Motor neuron (in vitro differentiated cells): Measurements from ENCODE around the gene TRAF4. TPM values are rescaled to one million over a fixed set of nuclear protein-coding genes. Genes with fewer than 3 reads are reported as not detected.

ENCODE experiments used
- ATAC-seq, 8 experiments: fragments of 200-7000 bp; cut with Tn5 transposase; replicated peaks in 6 of 8; 2 replicates each; pipeline ENCODE4 v1.8.0; 2021; ENCODE audit warnings: mild to moderate bottlenecking in 8 of 8, moderate library complexity in 8 of 8
- H3K27ac ChIP-seq, 2 donors: fragments of 250-450 bp; sonication (Bioruptor Pico); 2 replicates each; pipeline ENCODE4 v1.9.0; 2021; ENCODE audit warnings: antibody characterized with exemption in 2 of 2, mild to moderate bottlenecking in 2 of 2, moderate library complexity in 1 of 2
- H3K4me1 ChIP-seq, 2 donors: fragments of 250-450 bp; sonication (Bioruptor Pico); replicated peaks in 1 of 2; 2 replicates each; pipeline ENCODE4 v1.6.1; 2021; ENCODE audit warnings: antibody characterized with exemption in 2 of 2, mild to moderate bottlenecking in 2 of 2, moderate library complexity in 1 of 2
- H3K4me3 ChIP-seq, 5 donors: fragments of 250-450 bp; sonication (Bioruptor Pico); 2 replicates each; pipeline ENCODE4 v1.9.0; 2021; ENCODE audit warnings: antibody characterized with exemption in 5 of 5, mild to moderate bottlenecking in 5 of 5, moderate library complexity in 4 of 5
- WGBS, 10 experiments: fragments of 450-650 bp; shearing (Covaris generic); methylation state at CpG; one replicate each; pipeline ENCODE4 v1.0.0; 2022; 5-methylcytosine and 5-hydroxymethylcytosine counted together
- in situ Hi-C, 9 experiments: fragments of 400-800 bp; cut with MboI; loops; one replicate each; pipeline ENCODE4 v1.15.0; 2021; ENCODE audit warnings: low sequenced_read_pairs in 9 of 9, low pct_unique_long_range_greater_than_20kb in 2 of 9; ENCODE audit not compliant: unreplicated experiment in 9 of 9
- total RNA-seq, 8 experiments: library from RNA; unstranded; fragments of 300-600 nt; gene quantifications; 2 replicates each; pipeline versions ENCODE4 v1.2.3 to v1.2.4, GENCODE V29; 2022

TRAF4 gene, protein sequence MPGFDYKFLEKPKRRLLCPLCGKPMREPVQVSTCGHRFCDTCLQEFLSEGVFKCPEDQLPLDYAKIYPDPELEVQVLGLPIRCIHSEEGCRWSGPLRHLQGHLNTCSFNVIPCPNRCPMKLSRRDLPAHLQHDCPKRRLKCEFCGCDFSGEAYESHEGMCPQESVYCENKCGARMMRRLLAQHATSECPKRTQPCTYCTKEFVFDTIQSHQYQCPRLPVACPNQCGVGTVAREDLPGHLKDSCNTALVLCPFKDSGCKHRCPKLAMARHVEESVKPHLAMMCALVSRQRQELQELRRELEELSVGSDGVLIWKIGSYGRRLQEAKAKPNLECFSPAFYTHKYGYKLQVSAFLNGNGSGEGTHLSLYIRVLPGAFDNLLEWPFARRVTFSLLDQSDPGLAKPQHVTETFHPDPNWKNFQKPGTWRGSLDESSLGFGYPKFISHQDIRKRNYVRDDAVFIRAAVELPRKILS
- total RNA-seq = 10 to 100 TPM; 38.4 to 86.7 (median 67.7) TPM

DNA sequence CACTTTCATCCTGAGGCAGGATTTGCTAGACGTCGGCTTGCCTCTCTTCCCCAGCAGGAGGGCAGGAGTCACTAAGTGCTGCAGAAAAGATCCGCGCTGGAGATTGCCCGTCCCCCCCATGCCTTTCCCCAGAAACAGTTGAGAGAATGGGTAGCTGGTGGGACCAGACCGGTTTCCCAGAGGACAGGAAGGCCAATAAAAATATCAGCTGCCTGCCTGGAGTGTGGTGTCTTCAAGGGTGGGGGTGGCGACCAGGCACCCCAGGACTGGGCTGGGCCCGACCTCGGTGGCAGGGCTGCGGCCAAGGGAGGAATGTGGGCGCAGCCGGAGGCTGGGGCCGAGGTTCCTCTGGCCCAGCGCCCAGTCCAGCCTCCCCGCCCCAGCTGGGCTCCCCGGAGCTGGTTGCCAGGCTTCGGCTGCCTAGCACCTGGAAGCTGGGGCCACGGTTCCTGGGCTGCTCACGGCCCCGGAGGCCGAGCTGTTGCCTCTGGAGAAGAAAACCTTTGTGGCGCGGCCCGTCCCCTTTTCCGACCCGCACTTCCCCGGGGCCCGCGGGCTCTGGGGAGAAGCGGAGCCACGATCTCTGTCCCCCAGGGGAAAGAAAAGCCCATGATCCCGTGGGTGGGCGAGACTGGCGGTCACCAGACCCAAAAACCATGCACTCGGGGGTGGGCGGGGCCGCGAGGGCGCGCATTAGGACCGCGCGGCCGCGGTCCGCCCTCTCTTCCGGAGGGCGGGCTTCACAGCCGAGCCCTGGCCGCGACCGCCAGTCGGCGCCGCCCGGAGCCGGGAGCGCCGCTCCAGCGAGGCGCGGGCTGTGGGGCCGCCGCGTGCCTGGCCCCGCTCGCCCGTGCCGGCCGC lies at the start of gene TRAF4:
TSS of gene TRAF4 (plus strand) at position 769 of the 861 bp plus-strand sequence. CDS start 102 bp downstream, outside the sequence.
- ATAC-seq = peak; percentile 53 to 76 (median 70)
- H3K4me3 ChIP-seq = peak within 1 kb of the TSS; percentile 68 to 99 (median 92)
- WGBS, 10 experiments = 0 to 12% (median 0%) methylated on average over 1 to 9 of the region's 70 CpGs; no CpG with 5 or more reads in 5 of the 10 experiments
- peaks cover 24 to 31% of the 10 kb centered on the region in 2 donors for H3K4me1 ChIP-seq
- in situ Hi-C loops = loop anchor here in 1 of 9 experiments (25.0 kb wide), 1 partner anchor 369 kb away; no protein-coding TSS in a partner anchor
- peak within 1 kb of the TSS; percentile 97 to 98 for H3K27ac ChIP-seq

DNA sequence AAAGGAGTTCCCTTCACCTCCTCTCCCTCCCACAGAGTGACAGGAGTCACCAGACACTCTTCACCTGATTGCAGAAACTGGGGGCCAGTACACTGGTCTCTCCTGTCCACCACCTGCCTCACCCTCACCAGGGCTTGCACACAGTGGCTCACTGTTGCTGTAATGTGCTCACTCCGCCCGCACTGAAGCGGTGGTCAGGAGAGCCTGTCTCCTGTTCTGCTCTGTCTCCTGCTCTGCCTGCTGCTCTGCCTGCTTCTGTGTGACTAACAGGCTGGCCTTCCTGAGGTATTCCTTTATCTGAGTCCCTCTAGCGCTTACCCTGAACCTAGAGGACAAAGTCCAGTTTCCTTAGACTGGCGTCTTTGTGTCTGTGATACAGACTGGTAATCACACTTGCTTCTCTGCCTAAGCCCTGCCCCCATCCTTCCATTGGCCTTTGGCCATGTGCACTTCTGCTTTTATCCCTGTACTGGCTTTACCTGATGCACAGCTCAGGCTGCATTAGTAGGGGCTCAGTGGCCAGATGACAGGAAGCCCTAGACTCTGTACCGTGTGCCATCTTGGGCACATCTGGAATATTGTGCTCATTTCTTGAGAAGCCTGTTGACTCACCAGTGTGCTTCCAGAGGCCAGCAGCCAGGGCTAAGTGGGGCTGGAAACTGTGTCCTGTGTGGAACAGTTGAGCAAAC lies 45.4 kb upstream of the TRAF4 start:
- no peak for ATAC-seq
- H3K27ac ChIP-seq = no peak overlapping the region
- WGBS, 10 experiments = 80 to 100% (median 98%) methylated on average over 1 to 5 of the region's 6 CpGs; no CpG with 5 or more reads in 4 of the 10 experiments
- peaks cover 2 to 11% of the 10 kb centered on the region in 2 donors for H3K4me1 ChIP-seq
- in situ Hi-C loops = no loop called here
- H3K4me3 ChIP-seq = no peak overlapping the region

DNA sequence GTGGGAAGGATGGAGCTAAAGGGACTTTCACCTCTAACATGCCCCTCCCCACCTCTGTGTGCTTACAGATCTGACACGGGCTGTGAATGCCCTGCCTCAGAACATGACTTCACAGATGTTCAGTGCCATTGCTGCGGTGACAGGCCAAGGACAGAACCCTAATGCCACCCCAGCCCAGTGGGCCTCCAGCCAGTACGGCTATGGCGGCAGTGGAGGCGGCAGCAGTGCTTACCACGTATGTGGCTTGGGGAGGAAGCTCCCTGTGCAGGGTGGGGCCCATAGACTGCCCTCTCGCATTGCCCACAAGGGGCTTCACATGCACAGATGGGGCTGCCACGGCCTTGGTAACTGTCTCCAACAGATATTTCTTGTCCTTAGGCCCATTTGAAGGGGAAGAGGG lies 43.5 kb upstream of the TRAF4 start:
- in situ Hi-C loops = loop anchor here in 1 of 9 experiments (25.0 kb wide), 1 partner anchor 88 kb away; the partner anchor contains the start of gene RSKR
- no peak overlapping the region for H3K4me3 ChIP-seq
- no peak for ATAC-seq
- no peak overlapping the region for H3K27ac ChIP-seq
- WGBS, 10 experiments = 90 to 100% (median 100%) methylated on average over 1 to 3 of the region's 8 CpGs; no CpG with 5 or more reads in 7 of the 10 experiments
- no peaks in the 10 kb centered on the region for H3K4me1 ChIP-seq

DNA sequence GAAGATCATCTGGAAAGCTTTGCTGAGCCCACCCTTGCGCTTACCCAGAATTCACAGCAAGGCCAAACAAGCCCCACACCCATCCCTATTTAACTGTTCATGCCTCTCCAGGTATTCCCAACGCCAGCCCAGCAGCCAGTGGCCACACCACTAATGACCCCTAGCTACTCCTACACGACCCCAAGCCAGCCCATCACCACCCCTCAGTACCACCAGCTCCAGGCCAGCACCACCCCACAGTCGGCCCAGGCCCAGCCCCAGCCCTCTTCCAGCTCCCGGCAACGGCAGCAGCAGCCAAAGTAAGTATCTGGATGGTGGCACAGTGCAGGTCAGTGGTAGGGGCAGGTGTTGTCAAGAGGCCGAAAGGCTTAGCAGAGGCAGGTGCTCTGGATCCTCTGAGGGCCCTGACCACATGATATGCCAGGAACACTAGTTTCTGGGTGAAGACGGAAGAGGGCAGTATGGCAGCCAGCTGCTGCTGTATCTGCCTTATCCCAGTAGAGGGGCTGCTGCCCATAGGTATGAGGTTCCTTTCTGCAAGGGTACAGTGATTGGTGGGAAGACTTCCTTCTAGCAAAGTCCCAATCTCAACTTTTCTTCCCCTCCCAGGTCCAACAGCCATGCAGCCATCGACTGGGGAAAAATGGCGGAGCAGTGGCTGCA lies 42.9 kb upstream of the TRAF4 start:
- ATAC-seq = no peak
- Histone ChIP-seq H3K4me1 (no peaks in the 10 kb centered on the region), H3K4me3 (no peak overlapping the region), H3K27ac (no peak overlapping the region)
- in situ Hi-C loops = loop anchor here in 1 of 9 experiments (25.0 kb wide), 1 partner anchor 89 kb away; the partner anchor contains the start of gene RSKR
- 60 to 100% (median 95%) methylated on average over 1 to 3 of the region's 10 CpGs; no CpG with 5 or more reads in 5 of the 10 experiments for WGBS, 10 experiments

DNA sequence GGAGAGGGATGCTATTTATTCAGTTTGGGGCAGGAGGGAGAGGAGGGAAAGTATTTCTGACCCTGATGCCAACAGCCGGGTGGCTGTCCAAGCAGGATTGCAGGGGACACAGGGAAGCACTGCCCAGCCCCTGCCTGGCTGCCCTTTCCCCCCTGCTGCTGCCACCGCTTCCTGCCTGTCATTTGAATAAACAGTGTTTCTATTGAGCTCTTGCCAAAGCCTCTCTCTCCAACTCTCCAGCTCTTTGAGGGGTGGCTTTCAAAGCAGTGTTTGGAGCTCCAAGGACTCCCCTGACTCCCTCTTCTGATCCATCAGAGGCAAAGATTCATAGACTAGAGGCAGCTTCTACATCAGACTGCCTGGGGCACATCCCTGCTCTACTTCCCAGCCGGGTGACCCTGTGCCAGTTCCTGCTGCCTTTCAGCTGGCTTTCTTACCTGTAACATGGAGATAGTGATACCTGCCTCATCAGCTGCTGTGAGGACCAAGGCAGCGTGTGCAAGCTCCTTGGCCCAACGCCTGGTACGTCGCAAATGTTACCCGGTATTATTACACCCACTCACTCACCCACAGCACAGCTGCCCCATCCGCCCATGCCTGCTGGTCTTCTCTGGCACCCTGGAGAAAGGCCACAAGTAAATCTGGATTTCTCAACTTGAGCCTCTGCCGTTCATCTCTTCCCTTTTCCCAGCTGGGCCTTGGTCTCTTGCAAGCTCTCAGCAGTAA lies 41.6 kb upstream of the TRAF4 start:
- Histone ChIP-seq H3K4me1 (no peaks in the 10 kb centered on the region), H3K4me3 (no peak overlapping the region), H3K27ac (no peak overlapping the region)
- in situ Hi-C loops = loop anchor here in 1 of 9 experiments (25.0 kb wide), 1 partner anchor 90 kb away; the partner anchor contains the start of gene RSKR
- peak in 1 of 8 experiments; percentile 13 for ATAC-seq
- 60 to 100% (median 80%) methylated on average over 1 to 7 of the region's 10 CpGs; no CpG with 5 or more reads in 3 of the 10 experiments for WGBS, 10 experiments

DNA sequence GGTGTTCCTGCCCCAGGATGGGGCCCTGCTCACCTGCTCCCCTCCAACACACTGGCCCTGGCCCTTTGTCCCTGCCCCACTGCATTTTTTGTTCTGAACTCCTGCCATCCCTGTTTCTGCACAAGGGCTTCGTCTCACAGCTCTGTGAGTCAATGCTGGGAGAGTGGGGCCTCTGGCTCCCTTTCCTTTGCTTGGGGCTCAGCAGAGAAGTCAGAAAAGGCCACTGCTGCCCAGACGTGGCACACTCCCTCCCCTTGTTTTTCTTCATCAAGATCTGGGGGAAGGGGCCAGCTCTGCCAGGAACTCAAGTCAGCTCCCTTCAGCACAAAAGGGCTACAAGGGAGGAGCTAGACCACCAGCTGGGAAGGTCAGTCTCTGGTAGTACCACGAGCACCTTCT lies 41.1 kb upstream of the TRAF4 start:
- in situ Hi-C loops = loop anchor here in 1 of 9 experiments (25.0 kb wide), 1 partner anchor 90 kb away; the partner anchor contains the start of gene RSKR
- WGBS, 10 experiments = 50 to 100% (median 60%) methylated on average over 1 of the region's 3 CpGs; no CpG with 5 or more reads in 5 of the 10 experiments
- ATAC-seq = no peak
- no peaks in the 10 kb centered on the region for H3K4me1 ChIP-seq
- no peak overlapping the region for H3K27ac ChIP-seq
- no peak overlapping the region for H3K4me3 ChIP-seq

DNA sequence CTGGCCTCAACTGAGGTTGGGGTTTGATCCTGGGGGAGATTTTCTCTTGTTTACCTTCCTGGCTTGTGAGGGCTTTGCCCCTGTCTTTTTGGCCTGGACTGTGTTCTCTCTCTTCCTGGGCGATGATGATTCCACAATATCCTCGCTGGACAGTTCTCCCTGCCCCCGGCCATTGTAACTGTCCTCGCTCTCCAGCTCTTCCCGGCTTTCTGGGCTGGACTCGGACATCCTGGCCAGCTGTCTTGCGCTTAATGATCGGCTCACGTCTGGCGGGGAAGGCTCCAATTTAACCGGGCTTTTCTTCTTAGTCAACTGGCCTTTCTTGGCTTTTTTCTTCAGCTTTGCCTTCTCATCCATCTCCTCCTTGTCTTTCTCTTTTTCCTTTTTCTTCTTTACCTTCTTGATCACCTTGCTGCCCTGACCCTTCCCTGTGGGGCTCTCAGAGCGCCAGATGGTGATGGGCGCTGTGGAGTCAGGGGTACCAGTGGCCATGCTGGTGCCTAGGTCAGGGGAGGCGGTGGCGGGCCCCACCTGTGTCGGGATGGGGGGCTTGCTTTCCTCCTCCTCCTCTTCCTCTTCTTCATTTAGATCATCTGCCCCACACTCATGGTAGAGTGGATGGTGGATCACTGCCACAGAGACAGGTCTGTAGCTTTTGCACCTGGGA lies 40.1 kb upstream of the TRAF4 start:
- in situ Hi-C loops = loop anchor here in 1 of 9 experiments (25.0 kb wide), 1 partner anchor 91 kb away; the partner anchor contains the start of gene RSKR
- H3K4me3 ChIP-seq = no peak overlapping the region
- no peaks in the 10 kb centered on the region for H3K4me1 ChIP-seq
- 50 to 100% (median 86%) methylated on average over 1 to 10 of the region's 16 CpGs; no CpG with 5 or more reads in 2 of the 10 experiments for whole genome bisulfite sequencing, 10 experiments
- ATAC-seq = peak in 2 of 8 experiments; percentile 1 to 4
- no peak overlapping the region for H3K27ac ChIP-seq

DNA sequence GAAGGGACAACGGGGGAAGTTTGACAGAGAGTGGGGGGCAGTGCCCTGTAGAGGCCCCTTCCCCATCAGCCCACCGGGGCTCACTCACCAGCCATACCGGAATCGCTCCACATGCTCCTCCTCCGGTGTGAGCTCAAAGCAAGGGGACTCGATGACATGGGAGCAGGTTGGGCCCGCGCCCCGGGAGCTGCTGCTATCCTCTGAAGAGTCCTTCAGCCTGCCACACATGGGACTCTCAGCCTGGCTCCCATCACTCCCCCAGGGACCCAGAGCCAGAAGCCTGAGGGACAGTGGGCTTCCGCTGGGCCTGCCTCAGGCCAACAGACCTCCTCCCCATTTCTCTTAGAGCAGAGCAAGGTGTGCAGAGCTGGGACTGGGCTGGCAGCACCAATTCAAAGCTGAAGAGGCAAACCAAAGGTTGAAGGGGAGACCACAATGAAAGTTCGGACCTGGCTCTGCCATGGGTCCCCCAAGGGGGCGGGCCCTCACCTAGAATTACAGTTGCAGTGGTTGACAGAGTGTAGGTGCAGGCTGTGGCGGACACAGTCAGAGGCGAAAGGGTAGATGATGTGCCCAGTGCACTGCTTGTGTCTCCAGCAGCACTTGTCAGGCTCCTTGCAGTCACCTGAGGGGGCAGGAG lies 39.5 kb upstream of the TRAF4 start:
- WGBS, 10 experiments = 100% methylated on average over 2 of the region's 14 CpGs; no CpG with 5 or more reads in 9 of the 10 experiments
- peak in 5 of 8 experiments; percentile 4 to 20 (median 13) for ATAC-seq
- Histone ChIP-seq H3K4me3 (no peak overlapping the region), H3K4me1 (no peaks in the 10 kb centered on the region), H3K27ac (no peak overlapping the region)
- in situ Hi-C loops = loop anchor here in 1 of 9 experiments (25.0 kb wide), 1 partner anchor 92 kb away; the partner anchor contains the start of gene RSKR

DNA sequence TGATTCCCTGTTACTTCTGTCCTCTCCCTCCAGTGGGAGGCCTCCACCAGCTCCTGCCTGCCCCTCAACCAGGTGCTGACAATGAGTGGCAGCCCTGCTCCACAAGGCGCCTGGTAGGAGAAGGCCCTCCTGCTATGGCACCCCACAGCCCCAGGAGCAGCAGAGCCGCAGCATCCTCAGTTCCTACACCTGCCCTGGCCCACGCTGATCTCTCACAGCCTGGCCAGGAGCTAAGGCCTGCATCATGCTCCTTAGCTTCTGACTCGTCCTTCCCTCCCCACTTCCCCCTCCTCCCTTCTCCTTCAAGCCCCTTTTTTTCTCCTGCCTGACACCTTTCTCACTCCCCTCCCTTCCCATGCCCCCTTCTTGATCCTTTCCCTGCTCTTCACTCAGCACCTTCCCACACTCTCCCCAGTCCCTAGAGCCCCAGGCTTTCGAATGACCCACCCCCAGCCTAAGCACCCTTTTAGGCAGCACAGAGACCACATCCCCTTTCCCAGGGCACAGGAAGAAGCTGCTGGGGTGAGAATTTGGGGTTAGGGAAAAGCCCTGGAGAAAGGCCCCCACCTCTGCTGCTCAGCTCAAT lies 38.6 kb upstream of the TRAF4 start:
- in situ Hi-C loops = loop anchor here in 1 of 9 experiments (25.0 kb wide), 1 partner anchor 93 kb away; the partner anchor contains the start of gene RSKR
- peaks cover 4 to 5% of the 10 kb centered on the region in 2 donors for H3K4me1 ChIP-seq
- no peak overlapping the region for H3K27ac ChIP-seq
- no peak overlapping the region for H3K4me3 ChIP-seq
- ATAC-seq = peak in 3 of 8 experiments; percentile 7 to 15 (median 9)
- WGBS, 10 experiments = 80 to 100% methylated on average over 1 of the region's 5 CpGs; no CpG with 5 or more reads in 8 of the 10 experiments

DNA sequence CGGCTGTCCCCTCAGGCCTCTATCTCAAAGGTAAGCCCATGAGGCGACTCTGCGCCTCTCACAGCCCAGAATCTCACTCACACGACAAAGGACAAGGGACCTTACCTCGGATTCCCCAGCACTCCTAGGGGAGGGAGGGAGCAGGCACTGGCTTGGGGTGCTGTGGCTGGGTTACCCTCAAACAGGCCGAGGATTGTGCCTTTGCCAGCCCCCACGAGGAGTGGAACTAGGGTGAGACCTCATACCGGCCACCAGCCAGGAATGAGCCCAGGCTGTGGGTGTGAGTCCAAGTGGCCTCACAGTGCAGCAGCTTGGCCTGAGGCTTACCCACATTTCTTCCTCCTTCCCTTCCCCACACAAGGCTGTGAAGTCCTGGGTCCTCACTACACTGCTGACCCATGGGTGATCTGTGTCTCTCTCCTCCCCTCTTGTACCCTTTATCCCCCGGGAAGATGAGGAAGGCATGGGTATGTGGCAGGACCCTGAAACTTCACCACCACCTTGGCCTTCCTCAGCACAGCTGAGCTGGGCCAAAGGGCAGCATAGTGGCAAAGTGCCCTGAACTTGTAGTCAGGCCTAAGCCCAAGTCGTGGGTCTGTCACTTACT lies 38.0 kb upstream of the TRAF4 start:
- WGBS, 10 experiments = 52 to 100% (median 83%) methylated on average over 1 to 3 of the region's 10 CpGs; no CpG with 5 or more reads in 5 of the 10 experiments
- in situ Hi-C loops = loop anchor here in 1 of 9 experiments (25.0 kb wide), 1 partner anchor 94 kb away; the partner anchor contains the start of gene RSKR
- ATAC-seq = no peak
- Histone ChIP-seq H3K4me1 (peaks cover 5 to 6% of the 10 kb centered on the region in 2 donors), H3K27ac (no peak overlapping the region), H3K4me3 (no peak overlapping the region)
